HG02571 (cell line): ENCODE results near the gene RAB2B.
A peak's percentile ranks its signal among the peaks of the same experiment; 100 is the strongest.
"Not testable (repeated sequence)": the region's sequence is repeated elsewhere in the genome, so short reads cannot be mapped to it uniquely, and the experiment has no call there.

Source experiments
- ATAC-seq: cut with Tn5 transposase; IDR thresholded peaks from one replicate; pipeline ENCODE4 v1.9.1; 2021; ENCODE audit warnings: mild to moderate bottlenecking, moderate library complexity; ENCODE audit not compliant: unreplicated experiment

The RAB2B gene

DNA sequence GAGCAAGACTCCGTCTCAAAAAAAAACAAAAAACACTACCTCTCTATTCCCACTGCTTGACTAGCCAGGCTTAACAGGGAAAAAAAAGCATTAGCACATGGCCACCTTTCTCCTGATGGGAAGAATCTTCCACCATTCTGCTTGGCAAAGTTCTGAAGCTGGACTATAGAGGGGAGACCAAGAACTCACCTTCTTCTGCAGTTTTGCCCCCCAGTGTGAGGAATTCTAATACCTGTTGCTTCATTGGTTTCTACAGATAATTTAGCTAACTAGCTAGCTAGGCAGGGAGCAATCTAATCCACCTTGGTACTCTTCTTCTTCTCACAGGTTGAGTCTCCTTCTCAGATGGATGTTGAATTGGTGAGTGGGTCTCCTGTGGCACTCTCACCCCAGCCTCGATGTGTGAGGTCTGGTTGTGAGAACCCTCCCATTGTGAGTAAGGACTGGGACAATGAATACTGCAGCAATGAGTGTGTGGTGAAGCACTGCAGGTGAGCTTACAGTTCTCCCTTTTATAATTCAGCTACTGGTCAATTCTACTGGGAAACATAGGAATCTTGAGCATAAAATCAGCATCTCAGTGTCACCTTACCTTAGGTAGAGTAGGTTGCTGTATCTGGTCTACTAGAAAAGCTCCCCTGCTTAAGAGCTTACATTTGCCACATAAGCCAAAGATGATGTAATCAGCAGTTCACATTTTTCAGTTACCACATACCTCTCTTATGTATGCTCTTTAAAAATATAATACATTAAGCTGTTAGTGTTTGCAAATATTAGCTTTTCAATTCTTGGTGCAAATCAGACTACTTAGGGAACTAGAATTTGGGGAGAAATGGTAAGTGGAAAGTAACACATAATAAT, 18.4 kb upstream of the RAB2B start:
- no peak for ATAC-seq

DNA sequence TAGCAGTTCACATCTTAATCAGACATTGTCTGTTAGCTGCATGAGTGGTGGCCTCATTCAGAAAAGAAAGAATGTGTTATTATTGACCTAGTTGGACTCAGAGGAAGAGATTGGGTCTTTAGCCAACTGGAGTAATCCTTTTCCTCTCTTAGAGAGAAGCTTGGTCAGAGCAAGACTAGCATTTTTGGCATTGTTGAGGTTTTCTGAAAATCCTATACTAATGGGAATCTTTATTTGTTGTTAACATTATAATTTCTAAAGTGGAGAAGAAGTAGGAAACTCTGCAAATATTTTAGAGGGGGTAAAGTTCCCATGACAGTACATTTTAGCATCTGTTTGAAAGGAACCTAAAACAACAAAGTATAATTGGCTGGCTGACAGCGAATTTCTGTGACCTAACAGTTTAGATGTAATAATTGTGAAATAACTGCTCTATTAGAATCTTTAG, 9.9 kb upstream of the RAB2B start:
- ATAC-seq = no peak

DNA sequence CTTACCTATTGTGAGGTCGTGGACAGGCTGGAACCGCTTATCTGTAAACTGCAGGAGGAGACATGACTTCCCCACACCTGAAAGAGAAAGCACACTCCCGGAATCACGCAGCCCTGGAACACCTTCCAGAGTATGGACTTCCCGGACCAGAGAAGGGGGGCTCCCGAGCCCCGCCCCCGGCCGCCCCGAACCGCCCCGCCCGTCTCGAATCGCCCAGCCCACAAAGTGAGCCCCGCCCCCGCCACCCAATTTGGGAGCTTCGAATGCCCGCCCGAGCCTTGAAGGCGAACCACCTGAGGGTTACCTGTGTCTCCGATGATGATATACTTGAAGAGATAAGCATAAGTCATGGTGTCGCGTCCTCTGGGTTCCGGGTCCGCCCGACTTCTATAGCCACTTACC, 235 bp downstream of the RAB2B start:
- ATAC-seq = no peak

DNA sequence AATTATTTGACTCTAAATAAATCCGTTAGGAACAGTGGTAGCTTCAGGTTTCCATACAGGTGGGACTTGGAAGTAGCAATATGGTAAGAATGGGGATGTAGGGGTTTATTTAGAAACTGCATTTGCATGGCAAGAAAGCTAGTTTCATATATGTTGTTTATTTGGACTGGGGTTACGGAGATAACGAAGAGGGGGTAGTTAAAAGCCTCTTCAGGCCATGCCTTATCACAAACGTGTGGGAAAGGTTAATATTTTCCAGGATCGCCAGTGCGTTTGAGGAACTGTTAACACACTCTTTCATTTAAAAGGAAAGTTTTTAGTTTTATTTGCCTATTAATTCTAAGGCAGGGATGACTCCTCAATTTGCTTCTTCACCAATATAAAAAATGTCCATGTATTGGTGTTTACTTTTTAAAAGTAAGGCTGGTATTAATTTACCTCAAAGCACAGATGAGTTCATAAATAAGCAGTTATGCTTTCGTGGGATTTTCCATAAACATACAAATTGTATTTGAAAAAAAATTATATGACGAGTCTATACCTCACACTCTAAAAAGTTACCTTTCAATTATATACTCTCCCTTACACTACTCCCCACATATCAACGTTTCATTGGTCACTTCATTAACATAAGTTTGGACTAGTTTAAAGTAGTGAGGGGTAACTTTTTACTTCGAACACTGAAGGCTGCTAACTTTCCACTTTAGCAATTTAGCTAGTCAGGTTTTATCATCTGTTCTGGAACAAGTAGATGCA, 814 bp downstream of the RAB2B start:
- no peak for ATAC-seq

DNA sequence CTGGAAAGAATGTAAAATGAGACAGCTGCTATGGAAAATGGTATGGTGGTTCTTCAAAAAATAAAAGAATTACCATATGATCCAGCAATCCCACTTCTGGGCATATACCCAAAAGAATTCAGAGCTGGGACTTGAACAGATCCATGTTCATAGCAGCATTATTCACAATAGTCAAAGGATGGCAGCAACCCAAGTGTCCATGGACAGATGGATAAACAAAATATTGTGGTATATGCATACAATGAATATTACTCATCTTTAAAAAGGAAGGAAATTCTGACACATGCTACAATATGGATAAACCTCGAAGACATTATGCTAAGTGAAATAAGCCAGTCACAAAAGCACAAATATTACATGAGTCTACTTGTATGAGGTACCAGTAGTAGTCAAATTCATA, 9.1 kb downstream of the RAB2B start:
- ATAC-seq = no peak

DNA sequence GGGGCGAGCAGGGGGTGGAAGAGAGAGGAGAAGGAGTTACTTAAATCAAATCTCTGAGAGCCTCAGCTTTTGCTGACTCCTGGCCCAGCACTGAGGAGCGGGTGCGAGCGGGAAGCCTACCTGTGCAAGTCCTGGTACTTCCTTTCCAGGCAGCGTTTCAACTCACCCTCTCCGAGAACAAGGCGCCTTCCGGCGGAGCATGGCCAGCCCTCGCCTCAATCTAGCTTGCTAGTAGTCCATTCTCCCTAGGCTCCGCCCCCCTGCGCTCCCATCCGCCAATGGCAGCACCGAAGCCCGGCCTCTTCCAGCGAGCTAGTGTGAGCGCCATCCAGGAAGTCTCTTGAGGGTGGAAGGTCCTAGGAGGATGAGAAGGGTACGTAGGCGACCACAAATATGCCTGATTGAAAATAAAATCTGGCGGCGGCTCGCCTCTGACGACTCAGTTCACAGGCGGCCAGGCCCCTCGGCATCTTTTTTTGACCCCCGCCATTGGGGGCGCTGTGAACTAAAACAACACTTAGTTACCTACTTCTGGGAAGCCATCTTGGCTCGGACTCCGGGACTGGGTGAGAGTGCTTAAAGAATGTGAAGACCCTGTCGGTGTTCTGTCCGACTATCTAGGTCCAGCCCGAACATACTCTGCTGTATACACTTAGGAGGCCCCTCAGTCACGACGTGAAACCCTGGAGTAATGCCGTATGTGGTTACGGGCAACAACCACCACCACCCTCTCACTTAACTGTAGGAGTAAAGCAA, 20.7 kb downstream of the RAB2B start, which contains the start of gene CHD8:
CHD8 (minus strand) TSS at position 212 of the 756 bp plus-strand sequence. CDS start 24,480 bp downstream, outside the sequence.
- peak; percentile 97 for ATAC-seq

DNA sequence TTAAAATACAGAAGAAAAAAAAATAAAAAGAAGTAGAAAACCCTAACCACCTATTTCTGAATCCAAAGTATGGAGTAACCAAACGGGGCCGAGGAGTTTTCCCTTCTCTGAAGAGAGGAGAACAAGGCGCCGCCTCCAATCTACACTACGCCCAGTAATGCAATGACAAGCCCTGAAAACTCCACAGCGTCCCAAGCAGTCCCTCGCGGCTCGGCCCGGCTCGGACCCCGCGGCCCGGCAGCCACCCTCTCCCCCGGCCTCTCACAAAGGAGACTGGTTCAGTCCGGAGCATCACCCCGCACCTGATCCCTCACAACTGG, 21.2 kb downstream of the RAB2B start:
- peak; percentile 13 for ATAC-seq

DNA sequence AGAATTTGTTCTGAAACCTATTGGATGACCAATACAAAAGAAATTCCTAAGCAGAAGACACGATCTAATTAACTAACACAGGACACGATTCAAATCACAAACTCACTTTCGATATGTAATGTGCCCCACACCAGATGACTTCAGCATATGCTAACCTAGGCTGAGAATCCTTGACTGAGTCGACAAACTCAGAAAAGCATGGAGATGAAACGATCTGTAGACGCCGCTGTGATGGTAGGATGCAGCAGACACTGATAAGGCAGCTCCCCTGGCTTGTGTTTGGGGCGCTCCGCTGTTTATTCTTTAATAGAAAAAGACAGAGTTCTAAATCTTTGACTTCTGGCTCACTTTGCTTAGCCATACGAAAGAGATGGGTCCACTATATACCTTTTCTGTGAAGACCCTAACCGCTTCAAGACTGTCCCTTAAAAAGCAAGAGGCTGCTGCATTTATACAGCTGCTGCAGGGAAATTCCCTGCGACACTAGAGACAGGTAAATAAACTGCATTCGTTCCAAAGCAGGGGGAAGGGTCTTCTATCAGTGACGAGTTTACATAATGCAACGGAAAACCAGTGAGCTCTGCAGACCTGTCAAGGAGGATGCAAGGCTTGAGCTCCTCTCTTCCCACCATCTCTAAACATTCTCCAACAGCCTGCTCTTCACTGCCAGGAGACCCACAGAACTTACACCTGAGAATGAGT, 21.8 kb downstream of the RAB2B start:
- ATAC-seq = no peak

DNA sequence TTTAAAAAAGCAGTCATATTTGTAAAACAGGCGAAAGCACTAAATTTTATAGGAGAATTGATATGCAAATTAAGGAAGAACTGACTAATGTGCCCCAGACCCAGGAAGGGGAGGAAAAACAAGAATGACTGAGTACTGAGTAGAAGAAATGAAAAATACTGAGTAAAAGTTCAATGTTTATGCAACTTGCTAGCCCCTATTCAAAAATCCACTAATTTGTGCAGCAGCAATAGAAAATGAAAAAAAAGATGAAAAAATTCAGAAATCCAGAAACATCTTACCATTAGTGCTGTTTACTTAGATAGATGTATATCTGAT, 26.9 kb downstream of the RAB2B start:
- ATAC-seq = no peak

DNA sequence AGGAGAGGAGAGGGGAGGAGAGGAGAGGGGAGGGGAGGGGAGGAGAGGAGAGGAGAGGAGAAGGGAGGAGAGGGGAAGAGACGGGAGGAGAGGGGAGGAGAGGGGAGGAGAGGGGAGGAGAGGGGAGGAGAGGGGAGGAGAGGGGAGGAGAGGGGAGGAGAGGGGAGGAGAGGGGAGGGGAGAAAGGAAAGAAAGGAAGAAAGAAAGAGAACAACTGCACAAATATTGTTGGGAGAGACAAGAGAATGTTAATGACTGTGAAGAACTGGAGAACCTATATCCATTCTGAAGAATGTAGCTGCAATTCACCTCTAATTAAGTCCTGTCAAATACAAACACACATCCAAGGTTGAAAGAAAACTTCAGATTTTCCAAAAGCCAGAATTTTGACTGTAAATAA, 34.1 kb downstream of the RAB2B start:
- ATAC-seq = not testable (repeated sequence)

DNA sequence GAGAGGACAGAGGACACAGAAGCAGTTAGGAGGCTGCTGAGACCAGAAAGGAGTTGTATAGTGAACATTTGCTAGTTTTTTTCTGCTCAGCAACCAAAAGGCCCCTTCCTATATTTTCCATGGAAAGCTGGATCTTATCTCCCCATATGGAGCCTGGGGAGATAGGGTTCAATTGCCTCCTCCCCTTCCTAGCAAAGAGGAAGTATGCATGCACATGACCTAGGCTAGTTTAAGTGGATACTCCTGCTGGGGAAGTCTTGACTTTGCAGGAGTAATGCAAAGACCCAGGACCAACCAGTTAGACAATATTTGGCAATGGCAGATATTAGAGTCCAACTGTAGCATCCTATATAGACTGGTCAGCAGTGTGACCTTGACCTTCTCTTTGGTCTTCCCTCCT, 35.9 kb downstream of the RAB2B start:
- ATAC-seq = no peak

DNA sequence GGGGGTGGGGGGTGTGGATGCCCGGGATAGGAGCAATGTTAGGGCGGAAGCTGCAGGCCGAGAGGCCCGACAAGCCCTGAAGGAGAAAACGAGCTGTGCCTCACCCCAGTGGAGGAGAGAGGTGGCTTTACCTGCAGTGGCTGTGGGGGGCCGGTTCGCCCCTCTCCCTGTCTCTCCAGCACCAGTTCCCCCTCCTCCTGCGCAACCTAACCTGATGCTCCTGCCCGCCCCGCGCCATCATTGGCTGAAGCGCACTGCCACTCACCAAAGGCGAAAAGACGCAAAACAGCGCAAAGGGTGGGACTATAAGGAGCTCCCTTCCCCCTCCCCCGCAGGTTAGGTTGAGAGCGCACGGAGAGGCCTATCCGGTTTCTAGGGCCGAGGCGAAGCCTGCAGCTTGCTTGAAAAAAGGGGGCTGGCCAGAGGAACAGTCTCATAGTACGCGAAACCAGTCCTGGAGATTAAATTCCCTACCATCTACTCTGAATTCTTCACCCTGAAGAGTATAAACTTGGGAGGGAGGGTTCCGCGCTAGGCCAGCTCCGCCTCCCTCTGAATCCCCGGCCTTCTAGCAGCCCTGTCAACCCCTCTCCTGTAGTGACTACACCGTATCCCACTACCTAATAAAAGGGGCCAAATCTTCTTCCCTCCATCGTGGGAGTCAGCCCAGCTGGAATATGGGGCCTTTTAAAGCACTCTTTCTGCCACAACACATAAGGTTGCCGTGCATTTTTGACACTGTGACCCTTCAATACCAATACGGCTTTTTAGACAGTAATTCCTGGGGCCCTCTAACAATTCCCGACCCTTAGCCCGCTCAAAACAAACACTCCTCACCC, 39.5 kb downstream of the RAB2B start:
- ATAC-seq = peak; percentile 99

DNA sequence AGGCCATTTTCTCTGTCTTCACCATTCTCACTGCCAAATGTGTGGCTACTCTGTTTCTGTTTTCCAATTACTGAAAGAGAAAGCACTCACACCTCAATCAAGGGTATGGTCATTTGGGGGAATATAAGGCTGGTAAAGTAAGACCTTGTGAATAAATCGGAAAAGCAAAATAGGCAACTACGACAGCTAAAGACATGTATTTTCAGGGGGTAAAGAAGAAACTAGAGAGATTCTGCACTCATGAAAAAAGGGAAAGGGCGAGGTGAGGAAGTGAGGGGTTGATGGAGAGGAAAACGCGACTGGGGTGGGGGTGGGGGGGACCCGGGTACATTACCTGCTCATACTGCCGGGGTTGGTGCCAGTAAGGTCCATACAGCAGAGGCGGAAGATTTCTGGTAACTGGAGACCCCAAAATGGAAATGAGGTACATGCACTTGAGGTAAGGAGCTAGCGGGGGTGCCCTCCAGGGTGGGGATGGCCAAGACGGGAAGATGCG, 40.1 kb downstream of the RAB2B start:
- no peak for ATAC-seq

DNA sequence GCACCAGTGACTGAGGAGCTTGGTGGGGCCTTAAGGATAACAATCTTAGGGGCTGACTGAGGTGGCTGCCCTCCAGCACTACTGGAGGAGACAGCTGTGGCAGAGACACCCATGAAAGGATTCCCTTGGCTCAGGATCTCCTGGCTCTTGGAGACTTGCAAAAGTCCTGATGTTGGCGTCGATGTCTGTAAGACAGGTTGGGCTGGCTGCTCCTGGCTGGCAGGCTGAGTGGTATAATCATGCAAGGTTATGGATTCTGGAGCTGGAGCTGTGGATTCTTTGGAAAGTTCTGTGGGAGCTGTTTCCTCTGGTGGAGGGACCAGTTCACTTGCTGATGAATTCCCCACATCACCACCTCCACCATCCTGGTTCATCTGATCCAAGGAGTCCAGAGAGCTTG, 45.6 kb downstream of the RAB2B start:
- ATAC-seq = no peak

DNA sequence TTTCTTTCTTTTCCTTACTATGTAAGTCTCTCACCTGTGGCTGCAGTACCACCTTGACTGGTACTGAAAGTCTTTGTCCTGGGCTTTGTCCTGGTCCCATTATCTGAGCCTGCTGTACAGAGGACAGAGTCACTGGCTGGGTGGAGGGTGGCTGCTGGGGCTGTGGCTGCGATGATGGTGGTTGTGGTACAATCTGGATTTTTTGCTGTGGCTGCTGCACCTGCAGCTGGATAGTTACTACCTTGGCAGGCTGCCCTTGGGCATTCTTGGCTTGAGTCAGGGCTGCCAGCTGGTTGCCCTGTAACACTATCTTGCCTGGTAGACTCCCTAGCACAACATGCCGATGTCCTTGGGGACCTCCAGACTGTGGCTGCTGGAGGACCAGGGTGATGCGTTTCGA, 47.8 kb downstream of the RAB2B start:
- ATAC-seq = no peak

DNA sequence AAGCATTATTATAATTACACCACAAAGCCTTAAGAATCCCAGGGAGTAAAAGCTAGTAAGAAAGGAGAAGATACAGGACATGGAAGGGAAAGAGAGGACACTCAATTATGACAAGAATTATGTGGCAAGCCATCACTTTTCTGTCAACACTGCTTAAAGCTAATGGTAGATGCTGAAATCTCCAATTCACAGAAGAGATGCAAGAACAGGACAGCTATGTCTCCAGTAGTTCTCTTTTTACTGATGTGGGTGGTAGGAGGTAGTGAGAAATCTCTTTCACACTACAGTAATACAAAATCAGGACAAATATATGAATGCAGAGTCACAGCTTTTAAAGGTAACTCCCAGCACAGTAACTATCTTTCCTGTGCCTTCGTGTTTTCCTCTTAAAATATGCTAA, 50.1 kb downstream of the RAB2B start:
- ATAC-seq = no peak

DNA sequence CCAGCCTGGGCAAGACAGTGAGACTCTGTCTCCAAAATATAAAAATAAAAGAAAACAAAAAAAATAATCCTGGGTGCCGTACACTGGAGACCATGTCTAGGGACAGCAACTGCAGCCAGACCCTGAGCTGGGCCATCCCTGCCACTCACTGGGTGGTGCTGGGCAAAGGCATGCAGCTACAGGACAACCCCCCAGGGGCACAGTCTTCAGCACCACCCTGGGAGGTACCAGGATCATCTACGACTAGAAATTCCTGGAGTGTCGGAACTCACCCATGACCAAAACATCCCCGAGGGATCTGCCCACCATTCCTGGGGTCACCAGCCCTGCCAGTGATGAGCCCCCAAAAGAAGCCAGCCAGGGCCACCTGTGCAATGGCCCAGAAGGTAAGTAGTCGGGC, 57.2 kb downstream of the RAB2B start:
- ATAC-seq = no peak

DNA sequence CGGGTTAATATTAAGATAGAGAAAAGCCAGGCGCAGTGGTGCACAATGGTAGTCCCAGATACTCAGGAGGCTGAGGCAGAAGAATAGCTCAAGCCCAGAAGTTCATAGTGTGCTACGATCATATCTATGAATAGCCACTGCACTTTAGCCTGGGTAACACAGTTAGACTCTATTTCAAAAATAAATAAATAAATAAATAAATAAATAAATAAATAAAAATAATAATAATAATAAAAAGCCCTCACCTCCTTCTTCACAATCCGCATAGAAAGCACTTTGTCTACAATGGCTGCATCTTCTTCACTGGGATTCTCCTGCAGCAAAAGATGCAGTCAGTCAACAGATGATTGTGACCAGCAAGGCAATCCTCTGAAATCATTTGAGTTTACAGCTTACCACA, 61.4 kb downstream of the RAB2B start:
- no peak for ATAC-seq

DNA sequence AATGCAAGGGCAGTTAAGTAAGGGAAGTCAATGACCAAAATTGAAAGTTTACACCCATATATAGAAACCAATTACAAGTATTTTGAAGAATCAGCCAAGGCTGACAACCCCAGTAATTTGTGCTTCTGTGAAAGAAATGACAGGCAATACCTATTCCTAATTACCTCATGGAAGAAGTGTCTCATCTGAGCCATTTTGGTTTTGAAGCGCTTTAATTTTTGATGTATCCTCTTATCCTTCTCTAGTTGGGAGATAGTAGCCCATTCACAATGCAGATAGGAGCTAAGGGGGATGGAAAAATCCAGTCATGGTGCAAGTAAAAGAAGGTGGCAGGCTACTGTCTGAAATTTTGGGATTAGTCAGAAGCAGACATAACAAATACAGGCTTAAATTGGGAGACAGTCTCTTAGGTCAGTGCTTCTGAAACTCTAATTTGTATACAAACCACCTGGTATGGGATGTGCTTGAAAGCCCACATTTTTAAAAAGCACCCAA, 62.6 kb downstream of the RAB2B start:
- ATAC-seq = no peak
